Prostate gland (tissue), 2 donors: ENCODE measurements around the gene SPATA18.

Source experiments
- POLR2AphosphoS5 ChIP-seq: sonication (generic); formaldehyde crosslinking; IDR thresholded peaks from one replicate; pipeline ENCODE4 v1.6.1; 2017; ENCODE audit warnings: antibody characterized with exemption
- TF ChIP-seq, protein P1 (sequence below), 4 experiments: fragments of 200-600 bp in 2 of 4; fragments of 450-650 bp in 2 of 4; sonication (generic) in 2 of 4; IDR thresholded peaks; 1 replicate in 3 of 4; 2 replicates in 1 of 4; pipeline ENCODE4 v1.5.1; 2016 to 2019; ENCODE audit warnings: antibody characterized with exemption in 4 of 4, mild to moderate bottlenecking in 2 of 4, moderate library complexity in 2 of 4

GRCh38 chr4:52036886-52037530 lies 14.1 kb upstream of the SPATA18 start:
- TF ChIP-seq, protein P1, sequence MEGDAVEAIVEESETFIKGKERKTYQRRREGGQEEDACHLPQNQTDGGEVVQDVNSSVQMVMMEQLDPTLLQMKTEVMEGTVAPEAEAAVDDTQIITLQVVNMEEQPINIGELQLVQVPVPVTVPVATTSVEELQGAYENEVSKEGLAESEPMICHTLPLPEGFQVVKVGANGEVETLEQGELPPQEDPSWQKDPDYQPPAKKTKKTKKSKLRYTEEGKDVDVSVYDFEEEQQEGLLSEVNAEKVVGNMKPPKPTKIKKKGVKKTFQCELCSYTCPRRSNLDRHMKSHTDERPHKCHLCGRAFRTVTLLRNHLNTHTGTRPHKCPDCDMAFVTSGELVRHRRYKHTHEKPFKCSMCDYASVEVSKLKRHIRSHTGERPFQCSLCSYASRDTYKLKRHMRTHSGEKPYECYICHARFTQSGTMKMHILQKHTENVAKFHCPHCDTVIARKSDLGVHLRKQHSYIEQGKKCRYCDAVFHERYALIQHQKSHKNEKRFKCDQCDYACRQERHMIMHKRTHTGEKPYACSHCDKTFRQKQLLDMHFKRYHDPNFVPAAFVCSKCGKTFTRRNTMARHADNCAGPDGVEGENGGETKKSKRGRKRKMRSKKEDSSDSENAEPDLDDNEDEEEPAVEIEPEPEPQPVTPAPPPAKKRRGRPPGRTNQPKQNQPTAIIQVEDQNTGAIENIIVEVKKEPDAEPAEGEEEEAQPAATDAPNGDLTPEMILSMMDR (IDR thresholded peaks at IDR 0.05) = no peak
- TF ChIP-seq POLR2AphosphoS5 = no peak
